ENCODE results near the gene MAB21L4. TPM values are rescaled to one million over a fixed set of nuclear protein-coding genes. Genes with fewer than 3 reads are reported as not detected.
A peak's percentile ranks its signal among the peaks of the same experiment; 100 is the strongest.

The MAB21L4 gene
- total and polyA plus RNA-seq, 2 of the 8 experiments (the other 6 are each of a cell fraction or from before 2014, with no cell fraction given), result 0.11 TPM; not detected in 1

DNA sequence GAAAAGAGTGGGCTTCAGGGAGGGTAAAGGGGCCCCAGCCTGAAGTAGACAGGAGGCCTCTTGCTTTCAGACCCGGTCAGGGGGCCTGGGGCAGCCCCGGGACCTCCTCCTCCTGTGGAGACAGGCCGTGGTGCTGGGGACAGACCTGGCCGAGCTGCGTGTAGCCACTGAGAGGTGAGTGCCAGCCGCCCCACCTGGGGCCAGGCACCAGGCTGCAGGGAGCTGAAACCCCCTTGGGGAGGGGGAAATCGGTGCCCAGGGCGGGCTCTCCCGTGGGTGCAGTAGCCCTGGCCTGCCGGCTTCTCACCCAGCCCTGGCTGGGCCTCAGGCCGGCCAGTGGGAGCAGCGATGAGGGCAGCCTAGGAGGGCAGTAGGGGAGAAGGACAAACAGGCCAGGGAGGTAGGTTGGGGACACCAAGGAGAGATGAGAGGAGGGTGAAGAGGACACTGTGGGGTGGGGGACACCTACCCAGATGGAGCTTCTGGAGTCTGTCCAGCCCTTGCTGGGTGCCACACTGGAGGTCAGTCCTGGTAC lies 34.2 kb upstream of the MAB21L4 start:
- DNase-seq (ENCODE audit: low read depth in 1 of 2, low spot score in 2 of 2), result peak in 1 of 2 experiments; percentile 41
- 91% methylated on average over 9 of the region's 12 CpGs; no CpG with 5 or more reads in 1 of the 2 experiments for WGBS, 2 experiments (ENCODE audit: extremely low coverage in 1 of 2, insufficient coverage in 1 of 2, insufficient read length in 1 of 2, insufficient replicate concordance in 2 of 2, low coverage in 1 of 2, low lambda C conversion rate in 2 of 2, missing lambda C conversion rate in 1 of 2)
- Histone ChIP-seq H3K27me3 (replicated peaks in 1 of 4; ENCODE audit: control insufficient read depth in 3 of 4, extremely low read depth in 1 of 4, insufficient read depth in 3 of 4, low read length in 3 of 4) (no peaks in the 10 kb centered on the region), H3K4ac (replicated peaks; ENCODE audit: insufficient read length, low read depth, low read length) (no peak overlapping the region), H4K5ac (ENCODE audit: insufficient read length, low read depth, low read length) (no peak overlapping the region), H3K23me2 (ENCODE audit: low read depth, low read length) (no peaks in the 10 kb centered on the region), H2BK5ac (ENCODE audit: low read depth, low read length) (no peak overlapping the region), H3K4me3 (ENCODE audit: extremely low read depth in 1 of 4, insufficient read depth in 2 of 4, low read depth in 3 of 4, low read length in 4 of 4) (no peak overlapping the region), H3K79me1 (ENCODE audit: low read depth, low read length) (no peaks in the 10 kb centered on the region), H3K36me3 (ENCODE audit: control insufficient read depth in 2 of 4, insufficient read depth in 4 of 4, low read length in 3 of 4) (no peaks in the 10 kb centered on the region), H2BK120ac (replicated peaks; ENCODE audit: low read depth, low read length) (no peak overlapping the region), H4K20me1 (replicated peaks in 1 of 2; ENCODE audit: control insufficient read depth in 1 of 2, insufficient read depth in 2 of 2, low read length in 2 of 2) (no peaks in the 10 kb centered on the region), H2AFZ (ENCODE audit: low read length) (no peak overlapping the region), H3K14ac (ENCODE audit: insufficient read length) (no peak overlapping the region), H2BK12ac (ENCODE audit: low read depth, low read length) (no peak overlapping the region), H2BK15ac (ENCODE audit: low read length) (no peak overlapping the region), H3K4me2 (ENCODE audit: insufficient read depth in 1 of 2, low read depth in 2 of 2, low read length in 2 of 2) (no peak overlapping the region), H2AK5ac (ENCODE audit: low read depth, low read length) (no peak overlapping the region), H3K23ac (ENCODE audit: insufficient read length) (no peak overlapping the region), H3K27ac (ENCODE audit: low read depth, low read length) (no peak overlapping the region), H2BK20ac (ENCODE audit: low read length) (no peak overlapping the region), H3K4me1 (replicated peaks in 1 of 4; ENCODE audit: control insufficient read depth in 3 of 4, insufficient read depth in 4 of 4, low read length in 3 of 4) (no peaks in the 10 kb centered on the region), H3K9ac (replicated peaks in 1 of 4; ENCODE audit: extremely low read depth in 1 of 4, low read depth in 3 of 4, low read length in 3 of 4) (no peak overlapping the region), H3K9me3 (ENCODE audit: insufficient read depth in 2 of 2, low read depth in 1 of 2, low read length in 1 of 2) (no peaks in the 10 kb centered on the region), H3K56ac (replicated peaks; ENCODE audit: insufficient read length, low read depth, low read length) (no peak overlapping the region), H4K8ac (ENCODE audit: extremely low read depth, insufficient read depth, low read length) (peak overlapping the region; percentile 51; the same call in 1 of the 2 replicates), H4K91ac (replicated peaks; ENCODE audit: insufficient read length, low read length) (no peak overlapping the region), H3K79me2 (ENCODE audit: control insufficient read depth in 1 of 2, insufficient read depth in 2 of 2, low read length in 2 of 2) (no peaks in the 10 kb centered on the region), H3K18ac (ENCODE audit: extremely low read depth, low read length) (no peak overlapping the region)
- CTCF ChIA-PET (ENCODE audit: partially characterized antibody), result no interaction called here
- TF ChIP-seq GTF2F1 (IDR thresholded peaks at IDR 0.05; ENCODE audit: borderline replicate concordance, low read depth, low read length) (no peak), MAFK (IDR thresholded peaks at IDR 0.05; ENCODE audit: low read depth, low read length) (no peak), CTBP2 (IDR thresholded peaks at IDR 0.05; ENCODE audit: borderline replicate concordance, insufficient read depth, insufficient read length, low read length) (no peak), HDAC6 (IDR thresholded peaks at IDR 0.05; ENCODE audit: low read depth, low read length) (no peak)
- POLR2A ChIA-PET (ENCODE audit: partially characterized antibody), result no interaction called here
- no peak for FAIRE-seq

Measured in H1 (cell line).